Vagina (tissue), 2 donors: Measurements from ENCODE around the gene UBAP1. TPM values are rescaled to one million over a fixed set of nuclear protein-coding genes. Genes with fewer than 3 reads are reported as not detected.
A peak's percentile ranks its signal among the peaks of the same experiment; 100 is the strongest.
"Not testable (repeated sequence)": the region's sequence is repeated elsewhere in the genome, so short reads cannot be mapped to it uniquely, and the experiment has no call there.

Source experiments
- DNase-seq, 2 donors: peaks; one replicate each; pipeline ENCODE4 v3.0.0-alpha.2; 2017; ENCODE audit errors: extremely low spot score in 2 of 2
- H3K27ac ChIP-seq: fragments of 200-600 bp; sonication (generic); one replicate; pipeline ENCODE4 v1.5.1; 2019
- H3K27me3 ChIP-seq: fragments of 200-600 bp; sonication (generic); one replicate; pipeline ENCODE4 v1.5.1; 2019
- H3K36me3 ChIP-seq, 2 donors: fragments of 200-600 bp; sonication (generic); one replicate each; pipeline ENCODE4 v1.5.1; 2017 to 2019
- H3K4me1 ChIP-seq: fragments of 200-600 bp; sonication (generic); one replicate; pipeline ENCODE4 v1.5.1; 2019
- H3K4me3 ChIP-seq, 2 donors: fragments of 200-600 bp; sonication (generic); 1 replicate in 1 of 2; 2 replicates in 1 of 2; pipeline ENCODE4 v1.5.1; 2016 to 2019
- H3K9me3 ChIP-seq: fragments of 200-600 bp; sonication (generic); one replicate; pipeline ENCODE4 v1.5.1; 2019
- POLR2A ChIP-seq, 2 donors: fragments of 450-650 bp; IDR thresholded peaks; one replicate each; pipeline ENCODE4 v1.6.1; 2017; ENCODE audit warnings: antibody characterized with exemption in 2 of 2, mild to moderate bottlenecking in 2 of 2, moderate library complexity in 2 of 2
- POLR2AphosphoS5 ChIP-seq, 2 donors: sonication (generic); formaldehyde crosslinking; IDR thresholded peaks; one replicate each; pipeline ENCODE4 v1.9.0; 2017; ENCODE audit warnings: antibody characterized with exemption in 2 of 2, mild to moderate bottlenecking in 2 of 2, low read depth in 1 of 2; ENCODE audit not compliant: insufficient read depth in 1 of 2
- intact Hi-C: fragments of 100-400 bp; cut with DNase I; formaldehyde crosslinking; loops from one replicate; pipeline ENCODE4 v1.15.1; 2023
- total RNA-seq: library from RNA; depleted of rRNA; stranded (reverse); fragments of >200 nt; gene quantifications from one replicate; pipeline ENCODE4 v1.2.3, GENCODE V29; 2016
- TF ChIP-seq, protein P1 (sequence below), 3 experiments: fragments of 450-650 bp in 2 of 3; fragments of 200-600 bp in 1 of 3; sonication (generic) in 1 of 3; IDR thresholded peaks; one replicate each; pipeline ENCODE4 v1.5.1; 2017 to 2019; ENCODE audit warnings: antibody characterized with exemption in 3 of 3, mild to moderate bottlenecking in 2 of 3, moderate library complexity in 2 of 3

Gene UBAP1
- total RNA-seq, 1 donor from 2014 or later: 43.0 TPM

DNA sequence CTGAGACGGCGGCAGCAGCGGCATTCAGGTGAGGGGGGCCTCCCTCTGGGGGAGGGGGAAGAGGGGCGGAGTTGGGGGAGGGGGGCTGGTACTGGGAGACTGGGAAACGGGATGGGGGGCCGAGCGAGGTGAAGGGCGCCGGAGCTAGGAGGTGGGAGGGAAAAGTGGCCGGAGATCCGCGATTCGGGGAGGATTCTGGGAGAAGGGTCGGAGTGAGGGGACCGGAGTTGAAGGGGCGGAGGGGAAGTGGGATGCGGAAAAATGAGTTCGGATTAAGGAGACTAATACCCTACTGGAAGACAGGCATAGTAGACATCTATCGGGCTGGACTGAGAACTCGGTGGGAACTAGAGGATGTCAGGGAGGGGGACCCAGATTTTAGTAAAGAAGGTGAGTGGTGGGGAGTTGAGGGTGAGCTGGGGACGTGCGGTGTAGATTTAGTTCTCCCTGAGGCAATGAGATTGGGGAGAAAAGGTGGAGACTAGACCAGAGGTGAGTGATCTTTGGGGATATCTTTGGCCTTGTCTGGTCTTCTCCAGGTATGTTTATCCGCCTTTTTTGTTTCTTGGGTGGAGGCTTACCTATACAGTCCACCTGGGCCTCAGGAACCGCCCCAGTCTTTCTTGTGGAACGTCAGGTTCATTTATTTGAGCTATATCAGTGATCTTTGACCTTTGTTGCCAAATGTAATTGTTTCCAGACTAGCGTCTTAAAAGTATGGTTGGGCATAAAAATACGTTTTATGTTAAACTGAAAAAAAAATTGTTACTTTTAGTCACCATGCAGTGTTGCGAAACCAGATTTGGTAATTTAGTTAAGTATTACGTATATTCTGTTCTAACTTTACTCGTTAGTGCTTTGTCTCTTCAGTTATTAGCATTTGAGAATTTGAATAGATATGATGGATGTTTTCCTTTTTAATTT, 632 bp downstream of the UBAP1 start:
- Histone ChIP-seq H3K36me3 (no peaks in the 10 kb centered on the region), H3K4me3 (peak overlapping the region; percentile 67 to 87), H3K4me1 (peaks cover 19% of the 10 kb centered on the region), H3K27ac (peak overlapping the region; percentile 97), H3K9me3 (no peaks in the 10 kb centered on the region), H3K27me3 (no peaks in the 10 kb centered on the region)
- TF ChIP-seq POLR2A (IDR thresholded peaks at IDR 0.05) (no peak), POLR2AphosphoS5 (IDR thresholded peaks at IDR 0.05; ENCODE audit: insufficient read depth in 1 of 2, low read depth in 1 of 2) (peak in 1 of 2 donors; percentile 71)
- intact Hi-C loops: loop anchor here (10.0 kb wide), 1 partner anchor 75 kb away; no protein-coding TSS in a partner anchor
- no peak for DNase-seq

DNA sequence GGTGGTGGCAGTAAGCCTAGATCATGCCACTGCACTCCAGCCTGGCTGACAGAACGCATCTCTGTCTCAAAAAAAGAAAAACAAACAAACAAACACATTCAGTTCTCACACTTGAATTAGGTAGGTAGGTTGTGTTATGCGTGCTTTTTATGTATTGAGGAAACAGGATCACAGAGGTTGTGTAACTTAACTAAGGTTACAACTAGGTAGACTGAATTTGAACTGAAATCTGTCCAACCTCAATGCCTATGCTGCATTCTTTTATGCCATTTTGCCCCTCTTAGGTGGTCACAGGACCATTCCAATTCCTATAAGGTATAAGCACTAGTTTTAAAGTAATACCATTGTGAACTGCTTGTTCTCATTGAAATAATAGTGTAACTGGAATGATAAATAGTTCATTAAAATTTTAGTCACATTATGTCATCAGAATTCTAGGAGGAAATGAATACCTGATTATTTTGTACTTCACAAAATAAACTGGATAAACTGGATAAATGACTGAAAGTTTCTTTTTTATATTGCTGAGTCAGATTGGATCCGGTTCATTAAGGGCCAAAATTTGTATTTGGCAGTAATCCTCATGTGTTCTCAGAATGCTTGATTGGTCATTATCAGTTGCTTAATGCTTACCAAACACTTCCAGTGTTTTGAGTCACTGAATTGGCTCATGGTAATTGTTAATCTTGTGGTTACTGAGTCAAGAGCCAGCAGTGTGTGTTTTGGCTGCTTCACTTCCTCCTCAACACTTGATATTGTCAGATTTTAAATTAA, 7.1 kb downstream of the UBAP1 start:
- H3K4me3 ChIP-seq: no peak overlapping the region
- DNase-seq: no peak
- H3K27ac ChIP-seq: peak overlapping the region; percentile 68
- H3K27me3 ChIP-seq: no peaks in the 10 kb centered on the region
- no peaks in the 10 kb centered on the region for H3K9me3 ChIP-seq
- H3K4me1 ChIP-seq: peaks cover 49% of the 10 kb centered on the region
- intact Hi-C loops: no loop called here
- H3K36me3 ChIP-seq: no peaks in the 10 kb centered on the region
- peak; percentile 24 to 97 for TF ChIP-seq POLR2AphosphoS5 (IDR thresholded peaks at IDR 0.05; ENCODE audit: insufficient read depth in 1 of 2, low read depth in 1 of 2)
- no peak for TF ChIP-seq POLR2A (IDR thresholded peaks at IDR 0.05)

DNA sequence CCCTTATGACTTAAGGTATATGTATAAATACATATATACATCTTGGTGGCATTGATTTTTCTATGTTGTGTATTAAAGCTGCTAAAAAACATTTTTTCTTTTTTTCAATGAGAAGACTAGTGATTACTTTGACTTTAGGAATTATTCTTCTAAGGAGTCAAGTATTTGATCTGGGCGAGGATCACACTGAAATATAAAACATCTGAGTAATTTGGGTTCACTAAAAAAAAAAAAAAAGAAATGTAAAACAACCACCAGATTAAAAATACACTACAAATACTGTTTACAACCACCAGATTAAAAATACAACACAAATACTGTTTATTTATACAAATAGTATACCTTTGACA, 9.0 kb downstream of the UBAP1 start:
- no peaks in the 10 kb centered on the region for H3K36me3 ChIP-seq
- intact Hi-C loops: no loop called here
- H3K9me3 ChIP-seq: no peaks in the 10 kb centered on the region
- H3K4me1 ChIP-seq: peaks cover 66% of the 10 kb centered on the region
- peak overlapping the region; percentile 68 for H3K27ac ChIP-seq
- no peaks in the 10 kb centered on the region for H3K27me3 ChIP-seq
- no peak for TF ChIP-seq POLR2AphosphoS5 (IDR thresholded peaks at IDR 0.05; ENCODE audit: insufficient read depth in 1 of 2, low read depth in 1 of 2)
- TF ChIP-seq, protein P1, sequence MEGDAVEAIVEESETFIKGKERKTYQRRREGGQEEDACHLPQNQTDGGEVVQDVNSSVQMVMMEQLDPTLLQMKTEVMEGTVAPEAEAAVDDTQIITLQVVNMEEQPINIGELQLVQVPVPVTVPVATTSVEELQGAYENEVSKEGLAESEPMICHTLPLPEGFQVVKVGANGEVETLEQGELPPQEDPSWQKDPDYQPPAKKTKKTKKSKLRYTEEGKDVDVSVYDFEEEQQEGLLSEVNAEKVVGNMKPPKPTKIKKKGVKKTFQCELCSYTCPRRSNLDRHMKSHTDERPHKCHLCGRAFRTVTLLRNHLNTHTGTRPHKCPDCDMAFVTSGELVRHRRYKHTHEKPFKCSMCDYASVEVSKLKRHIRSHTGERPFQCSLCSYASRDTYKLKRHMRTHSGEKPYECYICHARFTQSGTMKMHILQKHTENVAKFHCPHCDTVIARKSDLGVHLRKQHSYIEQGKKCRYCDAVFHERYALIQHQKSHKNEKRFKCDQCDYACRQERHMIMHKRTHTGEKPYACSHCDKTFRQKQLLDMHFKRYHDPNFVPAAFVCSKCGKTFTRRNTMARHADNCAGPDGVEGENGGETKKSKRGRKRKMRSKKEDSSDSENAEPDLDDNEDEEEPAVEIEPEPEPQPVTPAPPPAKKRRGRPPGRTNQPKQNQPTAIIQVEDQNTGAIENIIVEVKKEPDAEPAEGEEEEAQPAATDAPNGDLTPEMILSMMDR (IDR thresholded peaks at IDR 0.05): no peak
- TF ChIP-seq POLR2A (IDR thresholded peaks at IDR 0.05): no peak
- H3K4me3 ChIP-seq: no peak overlapping the region
- no peak for DNase-seq

DNA sequence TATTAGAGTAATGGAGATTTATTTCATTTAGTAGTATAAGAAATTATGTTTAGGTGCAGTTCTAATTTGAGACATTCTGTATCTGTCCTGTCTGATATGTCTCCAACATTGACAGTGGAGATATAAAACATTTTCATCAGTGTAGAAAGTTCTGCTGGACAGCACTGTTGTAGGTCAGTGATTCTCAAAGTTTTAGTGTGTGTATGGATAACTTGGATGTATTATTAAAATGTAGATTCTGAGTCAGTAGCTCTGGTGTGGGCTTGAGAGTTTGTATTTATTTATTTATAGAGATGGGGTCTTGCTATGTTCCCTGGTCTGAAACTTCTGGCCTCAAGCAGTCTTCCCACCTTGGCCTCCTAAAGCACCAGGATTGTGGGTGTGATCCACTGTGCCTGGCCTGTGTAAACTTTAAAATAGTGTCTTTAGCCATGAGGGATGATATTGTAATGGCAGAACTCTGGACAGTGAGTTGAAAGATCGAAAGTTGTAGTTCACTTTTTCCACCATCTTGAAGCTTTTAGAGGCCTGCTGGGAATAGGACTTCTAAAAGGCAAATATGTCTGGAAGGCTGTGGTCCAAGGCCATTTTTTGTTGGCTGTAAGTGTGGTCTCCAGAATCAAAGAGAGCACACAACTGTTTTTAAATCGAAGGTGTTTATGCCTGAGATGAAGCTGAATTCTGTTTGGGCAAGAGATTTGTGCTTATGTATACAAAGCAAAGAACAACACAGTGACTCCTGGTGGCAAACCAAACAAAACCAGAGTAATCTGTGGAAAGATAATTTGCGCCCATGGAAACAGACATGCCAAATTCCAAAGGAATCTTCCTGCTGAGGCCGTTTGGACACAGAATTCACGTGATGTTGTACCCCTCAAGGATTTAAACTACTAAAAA, 12.4 kb downstream of the UBAP1 start:
- intact Hi-C loops: no loop called here
- Histone ChIP-seq H3K4me1 (peaks cover 57% of the 10 kb centered on the region), H3K36me3 (peaks cover 0 to 3% of the 10 kb centered on the region in 2 donors), H3K4me3 (no peak overlapping the region), H3K9me3 (no peaks in the 10 kb centered on the region), H3K27me3 (no peaks in the 10 kb centered on the region), H3K27ac (no peak overlapping the region)
- DNase-seq: no peak
- TF ChIP-seq POLR2A (IDR thresholded peaks at IDR 0.05) (no peak), POLR2AphosphoS5 (IDR thresholded peaks at IDR 0.05; ENCODE audit: insufficient read depth in 1 of 2, low read depth in 1 of 2) (no peak)
- TF ChIP-seq, protein P1 (IDR thresholded peaks at IDR 0.05): no peak

DNA sequence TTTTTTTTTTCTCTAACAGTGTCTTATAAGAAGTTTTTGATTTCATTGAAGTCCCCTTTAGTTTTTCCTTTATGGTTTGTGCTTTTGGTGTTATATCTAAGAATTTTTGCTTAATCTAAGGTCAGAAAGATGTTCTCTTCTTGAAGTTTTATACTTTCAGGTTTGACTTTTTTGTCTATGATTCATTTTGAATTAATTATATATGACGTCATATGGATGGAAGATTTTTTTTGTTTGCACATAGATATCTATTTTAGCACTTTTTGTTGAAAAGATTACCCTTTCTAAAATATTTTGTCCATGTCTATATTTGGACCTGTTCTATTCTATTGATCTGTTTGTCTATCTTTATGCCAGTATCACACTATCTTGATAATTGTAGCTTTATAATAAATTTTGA, 16.3 kb downstream of the UBAP1 start:
- H3K4me1 ChIP-seq: peaks cover 42% of the 10 kb centered on the region
- no peak for DNase-seq
- H3K9me3 ChIP-seq: no peaks in the 10 kb centered on the region
- H3K27me3 ChIP-seq: no peaks in the 10 kb centered on the region
- no peak overlapping the region for H3K4me3 ChIP-seq
- peaks cover 0 to 8% of the 10 kb centered on the region in 2 donors for H3K36me3 ChIP-seq
- intact Hi-C loops: no loop called here
- TF ChIP-seq POLR2A (IDR thresholded peaks at IDR 0.05) (no peak), POLR2AphosphoS5 (IDR thresholded peaks at IDR 0.05; ENCODE audit: insufficient read depth in 1 of 2, low read depth in 1 of 2) (no peak)
- TF ChIP-seq, protein P1 (IDR thresholded peaks at IDR 0.05): no peak
- H3K27ac ChIP-seq: no peak overlapping the region

DNA sequence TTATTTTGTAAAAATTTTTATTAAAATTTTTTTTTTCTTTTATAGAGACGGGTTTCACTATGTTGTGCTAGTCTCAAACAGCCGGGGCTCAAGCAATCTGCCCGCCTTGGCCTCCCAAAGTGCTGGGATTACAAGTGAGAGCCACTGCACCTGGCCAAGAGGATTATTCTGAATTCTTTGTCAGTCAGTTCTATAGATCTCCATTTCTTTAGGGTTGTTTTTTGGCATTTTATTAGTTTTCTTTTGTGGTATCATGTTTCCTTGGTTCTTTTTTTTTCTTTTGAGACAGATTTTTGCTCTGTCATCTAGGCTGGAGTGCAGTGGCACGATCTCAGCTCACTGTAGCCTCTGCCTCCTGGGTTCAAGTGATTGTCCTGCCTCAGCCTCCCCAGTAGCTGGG, 18.4 kb downstream of the UBAP1 start:
- Histone ChIP-seq H3K36me3 (peaks cover 0 to 19% of the 10 kb centered on the region in 2 donors), H3K4me1 (peaks cover 39% of the 10 kb centered on the region)
- intact Hi-C loops, H3K4me3 ChIP-seq, H3K27me3 ChIP-seq, H3K9me3 ChIP-seq, H3K27ac ChIP-seq, DNase-seq: not testable (repeated sequence)
